Keratinocyte (primary cell): Measurements from ENCODE around the gene NXPE4.

Source experiments
- EZH2 ChIP-seq: IDR thresholded peaks from one replicate; pipeline ENCODE4 v1.6.1; 2012; ENCODE audit warnings: inconsistent platforms, mild to moderate bottlenecking, low read length, moderate library complexity
- TF ChIP-seq, protein P1 (sequence below), 3 experiments: IDR thresholded peaks in 1 of 3; conservative IDR thresholded peaks in 1 of 3; optimal IDR thresholded peaks in 1 of 3; 2 replicates in 2 of 3; 3 replicates in 1 of 3; pipeline versions ENCODE3 to v1.5.1; 2011; ENCODE audit warnings: low read length in 3 of 3, mild to moderate bottlenecking in 3 of 3, moderate library complexity in 2 of 3, control low read depth in 1 of 3, inconsistent platforms in 1 of 3; ENCODE audit not compliant: insufficient read depth in 2 of 3; ENCODE audit errors: extremely low read depth in 1 of 3

DNA sequence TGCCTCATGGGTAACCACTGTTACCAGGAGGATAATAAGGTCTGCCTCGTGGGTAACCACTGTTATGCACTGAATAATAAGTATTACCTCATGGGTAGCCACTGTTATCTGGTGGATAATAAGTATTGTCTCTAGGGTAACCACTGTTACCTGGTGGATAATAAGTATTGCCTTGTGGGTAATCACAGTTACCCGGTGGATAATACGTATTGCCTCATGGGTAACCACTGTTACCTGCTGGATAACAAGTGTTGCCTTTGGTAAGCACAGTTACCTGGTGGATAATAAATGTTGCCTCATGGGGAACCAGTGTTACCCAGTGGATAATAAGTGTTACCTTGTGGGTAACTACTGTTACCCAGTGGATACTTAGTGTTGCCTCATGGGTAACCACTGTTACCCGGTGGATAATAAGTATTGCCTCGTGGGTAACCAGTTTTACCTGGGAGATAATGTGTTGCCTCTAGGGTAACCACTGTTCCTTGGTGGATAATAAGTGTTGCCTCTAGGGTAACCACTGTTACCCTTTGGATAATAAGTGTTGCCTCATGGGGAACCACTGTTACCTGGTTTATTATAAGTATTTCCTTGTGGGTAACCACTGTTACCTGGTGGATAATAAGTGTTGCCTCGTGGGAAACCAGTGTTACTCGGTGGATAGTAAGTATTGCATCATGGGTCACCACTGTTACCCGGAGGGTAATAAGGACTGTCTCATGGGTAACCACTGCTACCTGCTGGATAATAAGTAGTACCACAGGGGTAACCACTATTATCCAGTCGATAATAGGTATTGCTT is 10.6 kb upstream of the NXPE4 start:
- TF ChIP-seq, protein P1, sequence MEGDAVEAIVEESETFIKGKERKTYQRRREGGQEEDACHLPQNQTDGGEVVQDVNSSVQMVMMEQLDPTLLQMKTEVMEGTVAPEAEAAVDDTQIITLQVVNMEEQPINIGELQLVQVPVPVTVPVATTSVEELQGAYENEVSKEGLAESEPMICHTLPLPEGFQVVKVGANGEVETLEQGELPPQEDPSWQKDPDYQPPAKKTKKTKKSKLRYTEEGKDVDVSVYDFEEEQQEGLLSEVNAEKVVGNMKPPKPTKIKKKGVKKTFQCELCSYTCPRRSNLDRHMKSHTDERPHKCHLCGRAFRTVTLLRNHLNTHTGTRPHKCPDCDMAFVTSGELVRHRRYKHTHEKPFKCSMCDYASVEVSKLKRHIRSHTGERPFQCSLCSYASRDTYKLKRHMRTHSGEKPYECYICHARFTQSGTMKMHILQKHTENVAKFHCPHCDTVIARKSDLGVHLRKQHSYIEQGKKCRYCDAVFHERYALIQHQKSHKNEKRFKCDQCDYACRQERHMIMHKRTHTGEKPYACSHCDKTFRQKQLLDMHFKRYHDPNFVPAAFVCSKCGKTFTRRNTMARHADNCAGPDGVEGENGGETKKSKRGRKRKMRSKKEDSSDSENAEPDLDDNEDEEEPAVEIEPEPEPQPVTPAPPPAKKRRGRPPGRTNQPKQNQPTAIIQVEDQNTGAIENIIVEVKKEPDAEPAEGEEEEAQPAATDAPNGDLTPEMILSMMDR (optimal IDR thresholded peaks at IDR 0.05 in 1 of 3, IDR thresholded peaks at IDR 0.05 in 1 of 3, conservative IDR thresholded peaks at IDR 0.05 in 1 of 3; ENCODE audit: extremely low read depth in 1 of 3, insufficient read depth in 2 of 3, low read length in 3 of 3), result no peak
- no peak for TF ChIP-seq EZH2
